H1 (cell line): ENCODE measurements around the gene THOP1.

Experiments
- EZH2 ChIP-seq: fragments of 200-600 bp; sonication (generic); IDR thresholded peaks from 2 replicates; pipeline ENCODE4 v1.7.1; 2012; ENCODE audit warnings: low read depth, mild to moderate bottlenecking, moderate library complexity, low read length, inconsistent platforms; ENCODE audit not compliant: severe bottlenecking
- HDAC6 ChIP-seq: IDR thresholded peaks from one replicate; pipeline ENCODE4 v1.7.1; 2012; ENCODE audit warnings: low read depth, mild to moderate bottlenecking, inconsistent platforms, low read length, moderate library complexity
- KDM1A ChIP-seq: fragments of 200-600, 300-600 bp; sonication (generic); IDR thresholded peaks from 2 replicates; pipeline ENCODE4 v1.7.1; 2016; ENCODE audit warnings: mild to moderate bottlenecking, low read length, borderline replicate concordance
- RAD21 ChIP-seq, 2 experiments: IDR thresholded peaks in 1 of 2; conservative IDR thresholded peaks in 1 of 2; 2 replicates each; pipeline ENCODE4 v1.6.1; 2011; ENCODE audit warnings: low read depth in 2 of 2, low read length in 2 of 2, improper control_type of control experiment in 1 of 2, inconsistent platforms in 1 of 2, mild to moderate bottlenecking in 1 of 2, moderate library complexity in 1 of 2

- TF ChIP-seq RAD21 (IDR thresholded peaks at IDR 0.05 in 1 of 2, conservative IDR thresholded peaks at IDR 0.05 in 1 of 2; ENCODE audit: low read depth in 2 of 2, low read length in 2 of 2) (no peak), EZH2 (no peak), KDM1A (no peak), HDAC6 (no peak)
Observed at GRCh38 chr19:2791876-2792275, 6.6 kb downstream of the THOP1 start.
